ENCODE data around the gene ZBTB25.

DNA sequence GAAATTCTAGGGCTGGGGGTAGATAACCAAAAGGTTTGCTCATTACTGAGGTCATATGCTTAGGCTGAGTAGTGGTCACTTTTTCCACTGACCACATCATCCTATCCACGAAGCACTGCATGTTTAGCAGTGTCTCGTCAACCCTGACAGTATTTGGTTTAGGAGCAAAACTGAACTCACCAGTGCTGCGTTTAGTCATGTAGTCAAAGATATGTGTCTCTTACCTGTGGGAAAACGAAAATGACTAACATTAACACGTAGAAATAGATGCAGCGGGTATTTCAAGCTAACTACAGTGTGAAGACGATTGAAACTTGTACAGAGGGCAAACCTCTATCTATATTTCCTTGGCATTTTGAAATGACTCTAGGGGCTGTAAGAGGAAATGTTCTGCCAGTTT lies 80.9 kb downstream of the ZBTB25 start:
- TF ChIP-seq, protein P1, sequence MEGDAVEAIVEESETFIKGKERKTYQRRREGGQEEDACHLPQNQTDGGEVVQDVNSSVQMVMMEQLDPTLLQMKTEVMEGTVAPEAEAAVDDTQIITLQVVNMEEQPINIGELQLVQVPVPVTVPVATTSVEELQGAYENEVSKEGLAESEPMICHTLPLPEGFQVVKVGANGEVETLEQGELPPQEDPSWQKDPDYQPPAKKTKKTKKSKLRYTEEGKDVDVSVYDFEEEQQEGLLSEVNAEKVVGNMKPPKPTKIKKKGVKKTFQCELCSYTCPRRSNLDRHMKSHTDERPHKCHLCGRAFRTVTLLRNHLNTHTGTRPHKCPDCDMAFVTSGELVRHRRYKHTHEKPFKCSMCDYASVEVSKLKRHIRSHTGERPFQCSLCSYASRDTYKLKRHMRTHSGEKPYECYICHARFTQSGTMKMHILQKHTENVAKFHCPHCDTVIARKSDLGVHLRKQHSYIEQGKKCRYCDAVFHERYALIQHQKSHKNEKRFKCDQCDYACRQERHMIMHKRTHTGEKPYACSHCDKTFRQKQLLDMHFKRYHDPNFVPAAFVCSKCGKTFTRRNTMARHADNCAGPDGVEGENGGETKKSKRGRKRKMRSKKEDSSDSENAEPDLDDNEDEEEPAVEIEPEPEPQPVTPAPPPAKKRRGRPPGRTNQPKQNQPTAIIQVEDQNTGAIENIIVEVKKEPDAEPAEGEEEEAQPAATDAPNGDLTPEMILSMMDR (IDR thresholded peaks at IDR 0.05; ENCODE audit: insufficient read depth, low read depth, low read length) = no peak
- no peak for TF ChIP-seq EZH2 (IDR thresholded peaks at IDR 0.05; ENCODE audit: insufficient read depth, low read length)

All from astrocyte (in vitro differentiated cells and primary cell).